H1 (cell line): ENCODE measurements around the gene ODR4. TPM values are rescaled to one million over a fixed set of nuclear protein-coding genes. Genes with fewer than 3 reads are reported as not detected.

Experiments
- CTCF ChIA-PET: fragments of 300-600 bp; sonication (Branson Sonifier 250); formaldehyde crosslinking; loops from one replicate; lab custom pipeline; 2021; ENCODE audit not compliant: partially characterized antibody; lab: Charles Lee
- POLR2A ChIA-PET: fragments of 300-600 bp; sonication (Branson Sonifier 250); formaldehyde crosslinking; loops from one replicate; lab custom pipeline; 2021; ENCODE audit warnings: inconsistent platforms; ENCODE audit not compliant: partially characterized antibody; lab: Charles Lee
- DNase-seq, 2 experiments: peaks; one replicate each; pipeline versions ENCODE4 v3.0.0 to v3.0.0-alpha.2; 2010 to 2022; ENCODE audit warnings: low spot score in 2 of 2, low read depth in 1 of 2, mixed read lengths in 1 of 2
- FAIRE-seq: peaks from 2 replicates; lab custom pipeline; 2011; peaks lifted over from hg19 to GRCh38; lab: Jason Lieb, UNC
- H2AFZ ChIP-seq: 2 replicates; pipeline ENCODE4 v1.8.1; 2012; ENCODE audit warnings: low read length, inconsistent platforms
- H2AK5ac ChIP-seq: 2 replicates; pipeline ENCODE4 v1.6.1; 2013; ENCODE audit warnings: low read depth, low read length
- H2BK120ac ChIP-seq: replicated peaks from 2 replicates; pipeline ENCODE3; 2013; ENCODE audit warnings: low read depth, low read length, inconsistent platforms
- H2BK12ac ChIP-seq: 2 replicates; pipeline ENCODE4 v1.6.1; 2013; ENCODE audit warnings: low read depth, low read length
- H2BK15ac ChIP-seq: 2 replicates; pipeline ENCODE4 v1.6.1; 2013; ENCODE audit warnings: low read length
- H2BK20ac ChIP-seq: 2 replicates; pipeline ENCODE4 v1.6.1; 2013; ENCODE audit warnings: low read length
- H2BK5ac ChIP-seq: 2 replicates; pipeline ENCODE4 v1.6.1; 2013; ENCODE audit warnings: low read depth, low read length
- H3K14ac ChIP-seq: 2 replicates; pipeline ENCODE4 v1.6.1; 2013; ENCODE audit warnings: inconsistent platforms; ENCODE audit not compliant: insufficient read length
- H3K18ac ChIP-seq: 2 replicates; pipeline ENCODE4 v1.6.1; 2013; ENCODE audit warnings: low read length; ENCODE audit errors: extremely low read depth
- H3K23ac ChIP-seq: 2 replicates; pipeline ENCODE4 v1.6.1; 2013; ENCODE audit warnings: inconsistent platforms; ENCODE audit not compliant: insufficient read length
- H3K23me2 ChIP-seq: 2 replicates; pipeline ENCODE4 v1.6.1; 2013; ENCODE audit warnings: low read depth, low read length
- H3K27ac ChIP-seq: 2 replicates; pipeline ENCODE4 v1.6.1; 2011; ENCODE audit warnings: low read depth, low read length, inconsistent platforms
- H3K27me3 ChIP-seq, 4 experiments: replicated peaks in 1 of 4; 1 replicate in 1 of 4; 2 replicates in 3 of 4; pipeline versions ENCODE4 v1.6.1 to v1.8.1; 2011 to 2013; ENCODE audit warnings: low read length in 3 of 4, mild to moderate bottlenecking in 3 of 4, inconsistent platforms in 2 of 4, mixed read lengths in 2 of 4, moderate library complexity in 1 of 4; ENCODE audit not compliant: control insufficient read depth in 3 of 4, insufficient read depth in 3 of 4; ENCODE audit errors: extremely low read depth in 1 of 4
- H3K36me3 ChIP-seq, 4 experiments: 2 replicates each; pipeline versions ENCODE4 v1.6.1 to v1.8.1; 2011 to 2013; ENCODE audit warnings: mild to moderate bottlenecking in 4 of 4, low read length in 3 of 4, moderate library complexity in 2 of 4, control low read depth in 1 of 4, inconsistent platforms in 1 of 4; ENCODE audit not compliant: insufficient read depth in 4 of 4, control insufficient read depth in 2 of 4
- H3K4ac ChIP-seq: replicated peaks from 2 replicates; pipeline ENCODE3; 2013; ENCODE audit warnings: low read length, low read depth, mixed read lengths, inconsistent platforms; ENCODE audit not compliant: insufficient read length
- H3K4me1 ChIP-seq, 4 experiments: replicated peaks in 1 of 4; 1 replicate in 1 of 4; 2 replicates in 3 of 4; pipeline versions ENCODE4 v1.6.1 to v1.8.1; 2011 to 2013; ENCODE audit warnings: low read length in 3 of 4, inconsistent platforms in 2 of 4, mixed read lengths in 1 of 4; ENCODE audit not compliant: insufficient read depth in 4 of 4, control insufficient read depth in 3 of 4
- H3K4me2 ChIP-seq, 2 experiments: 2 replicates each; pipeline versions ENCODE4 v1.6.1 to v1.8.1; 2011 to 2013; ENCODE audit warnings: low read depth in 2 of 2, low read length in 2 of 2, control low read depth in 1 of 2, inconsistent platforms in 1 of 2, mild to moderate bottlenecking in 1 of 2; ENCODE audit not compliant: insufficient read depth in 1 of 2
- H3K4me3 ChIP-seq, 4 experiments: fragments of 200-600, 300-600 bp in 1 of 4; sonication (generic), shearing (Covaris generic), sonication (Bioruptor Twin) in 1 of 4; 2 replicates each; pipeline versions ENCODE4 v1.5.1 to v1.8.1; 2011 to 2016; ENCODE audit warnings: low read length in 4 of 4, low read depth in 3 of 4, control low read depth in 2 of 4, inconsistent platforms in 2 of 4, mild to moderate bottlenecking in 2 of 4, mixed read lengths in 1 of 4, moderate library complexity in 1 of 4; ENCODE audit not compliant: insufficient read depth in 2 of 4; ENCODE audit errors: extremely low read depth in 1 of 4
- H3K56ac ChIP-seq: replicated peaks from 2 replicates; pipeline ENCODE3; 2013; ENCODE audit warnings: low read depth, mild to moderate bottlenecking, mixed read lengths, low read length, inconsistent platforms; ENCODE audit not compliant: insufficient read length
- H3K79me1 ChIP-seq: 2 replicates; pipeline ENCODE4 v1.6.1; 2013; ENCODE audit warnings: low read depth, low read length, control low read depth
- H3K79me2 ChIP-seq, 2 experiments: 2 replicates each; pipeline versions ENCODE4 v1.6.1 to v1.8.1; 2012 to 2013; ENCODE audit warnings: low read length in 2 of 2, mild to moderate bottlenecking in 2 of 2, inconsistent platforms in 1 of 2; ENCODE audit not compliant: insufficient read depth in 2 of 2, control insufficient read depth in 1 of 2
- H3K9ac ChIP-seq, 4 experiments: replicated peaks in 1 of 4; 1 replicate in 1 of 4; 2 replicates in 3 of 4; pipeline versions ENCODE4 v1.6.1 to v1.8.1; 2011 to 2013; ENCODE audit warnings: low read depth in 3 of 4, low read length in 3 of 4, control low read depth in 2 of 4, mild to moderate bottlenecking in 2 of 4, moderate library complexity in 2 of 4, inconsistent platforms in 1 of 4; ENCODE audit errors: extremely low read depth in 1 of 4
- H3K9me3 ChIP-seq, 2 experiments: 2 replicates each; pipeline versions ENCODE4 v1.6.1 to v1.8.1; 2012 to 2013; ENCODE audit warnings: mild to moderate bottlenecking in 2 of 2, moderate library complexity in 2 of 2, control low read depth in 1 of 2, inconsistent platforms in 1 of 2, low read depth in 1 of 2, low read length in 1 of 2, mixed read lengths in 1 of 2; ENCODE audit not compliant: insufficient read depth in 2 of 2
- H4K20me1 ChIP-seq, 2 experiments: replicated peaks in 1 of 2; 2 replicates each; pipeline versions ENCODE3 to v1.8.1; 2011 to 2013; ENCODE audit warnings: inconsistent platforms in 2 of 2, low read length in 2 of 2, mild to moderate bottlenecking in 1 of 2; ENCODE audit not compliant: insufficient read depth in 2 of 2, control insufficient read depth in 1 of 2
- H4K5ac ChIP-seq: 2 replicates; pipeline ENCODE4 v1.6.1; 2013; ENCODE audit warnings: low read length, low read depth, mixed read lengths, inconsistent platforms; ENCODE audit not compliant: insufficient read length
- H4K8ac ChIP-seq: 2 replicates; pipeline ENCODE4 v1.8.0; 2013; ENCODE audit warnings: mild to moderate bottlenecking, moderate library complexity, low read length, inconsistent platforms; ENCODE audit not compliant: insufficient read depth; ENCODE audit errors: extremely low read depth
- H4K91ac ChIP-seq: replicated peaks from 2 replicates; pipeline ENCODE3; 2013; ENCODE audit warnings: low read length, mixed read lengths, inconsistent platforms; ENCODE audit not compliant: insufficient read length
- ATF2 ChIP-seq: IDR thresholded peaks from 2 replicates; pipeline ENCODE4 v1.6.1; 2012; ENCODE audit warnings: low read length, inconsistent platforms
- CEBPB ChIP-seq: IDR thresholded peaks from 2 replicates; pipeline ENCODE4 v1.6.1; 2012; ENCODE audit warnings: low read depth, low read length
- CTCF ChIP-seq, 3 experiments: IDR thresholded peaks; 1 replicate in 2 of 3; 2 replicates in 1 of 3; pipeline versions ENCODE4 v1.5.1 to v1.6.1; 2011; ENCODE audit warnings: low read length in 3 of 3, mild to moderate bottlenecking in 3 of 3, inconsistent platforms in 2 of 3, low read depth in 1 of 3, moderate library complexity in 1 of 3; ENCODE audit not compliant: insufficient read depth in 1 of 3; ENCODE audit errors: control extremely low read depth in 1 of 3
- JUN ChIP-seq: IDR thresholded peaks from 2 replicates; pipeline ENCODE4 v1.6.1; 2011; ENCODE audit warnings: low read depth, mild to moderate bottlenecking, improper control_type of control experiment, low read length
- KDM4A ChIP-seq: IDR thresholded peaks from one replicate; pipeline ENCODE4 v1.7.1; 2012; ENCODE audit warnings: low read depth, mild to moderate bottlenecking, moderate library complexity, low read length, inconsistent platforms; ENCODE audit not compliant: severe bottlenecking
- RAD21 ChIP-seq, 2 experiments: IDR thresholded peaks in 1 of 2; conservative IDR thresholded peaks in 1 of 2; 2 replicates each; pipeline ENCODE4 v1.6.1; 2011; ENCODE audit warnings: low read depth in 2 of 2, low read length in 2 of 2, improper control_type of control experiment in 1 of 2, inconsistent platforms in 1 of 2, mild to moderate bottlenecking in 1 of 2, moderate library complexity in 1 of 2
- SP2 ChIP-seq: IDR thresholded peaks from 2 replicates; pipeline ENCODE4 v1.6.1; 2012; ENCODE audit warnings: mild to moderate bottlenecking, low read length, inconsistent platforms
- TEAD4 ChIP-seq: IDR thresholded peaks from 2 replicates; pipeline ENCODE4 v1.6.1; 2012; ENCODE audit warnings: low read depth, low read length, inconsistent platforms, mixed read lengths
- polyA plus RNA-seq, 7 experiments: library from polyadenylated mRNA; depleted of rRNA in 3 of 7; stranded (reverse) in 5 of 7; unstranded in 2 of 7; fragments of >200 nt in 5 of 7; fragments of 200-250 nt in 2 of 7; gene quantifications; 1 replicate in 5 of 7; 2 replicates in 1 of 7; 4 replicates in 1 of 7; pipeline versions ENCODE4 v1.2.1 to v1.2.3, GENCODE V29; 2011 to 2013; ENCODE audit warnings: missing spikeins in 2 of 7, mixed read lengths in 2 of 7
- total RNA-seq: library from RNA; stranded (reverse); fragmentation: NEBNext Ultra II Directional; extraction: Animal tissue kit (Norgen Biotek cat#: 25700); gene quantifications from 2 replicates; pipeline ENCODE4 v1.2.1, GENCODE V29; 2021
- TF ChIP-seq, protein P1 (sequence below): IDR thresholded peaks from 2 replicates; pipeline ENCODE4 v1.6.1; 2012; ENCODE audit warnings: inconsistent platforms

Gene ODR4
- total and polyA plus RNA-seq, 2 of the 8 experiments (the other 6 are each of a cell fraction or from before 2014, with no cell fraction given), result 4.1 to 14.1 TPM

DNA sequence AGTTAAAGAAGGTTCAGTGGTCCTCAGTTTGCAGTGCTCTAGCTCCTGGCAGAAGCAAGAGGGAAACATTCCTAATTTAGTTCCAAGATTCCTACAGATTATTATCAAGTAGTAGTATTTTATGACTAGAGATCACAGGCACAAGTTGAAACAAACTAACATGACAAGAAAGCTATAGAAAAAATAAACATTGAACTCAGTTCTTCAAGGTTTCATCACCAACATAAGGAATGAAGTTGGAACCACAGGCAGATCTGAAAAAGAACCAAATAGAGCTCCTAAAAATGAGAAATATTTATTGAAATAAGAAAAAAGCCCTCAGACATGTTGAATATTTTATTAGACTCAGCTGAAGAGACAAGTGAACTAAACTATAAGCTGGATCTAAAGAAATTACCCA, 44.7 kb downstream of the ODR4 start:
- no peaks in the 10 kb centered on the region for H3K27me3 ChIP-seq
- H4K8ac ChIP-seq, result no peak overlapping the region
- DNase-seq (no peak), FAIRE-seq (no peak)
- H2BK20ac ChIP-seq, result no peak overlapping the region
- no peak overlapping the region for H3K23ac ChIP-seq
- no peak overlapping the region for H4K5ac ChIP-seq
- H3K23me2 ChIP-seq, result no peaks in the 10 kb centered on the region
- no peaks in the 10 kb centered on the region for H4K20me1 ChIP-seq
- no peaks in the 10 kb centered on the region for H3K79me1 ChIP-seq
- H2BK120ac ChIP-seq, result no peak overlapping the region
- no peak overlapping the region for H2BK12ac ChIP-seq
- ChIA-PET POLR2A (interaction anchor here (1.0 kb wide), 1 partner anchor 101 kb away, joined by 3 read pairs; no protein-coding TSS in a partner anchor), CTCF (interaction anchor here (0.7 to 1.6 kb wide), 5 partner anchors 11 to 90 kb away, joined by 3 to 4 read pairs (median 3); no protein-coding TSS in a partner anchor)
- no peak overlapping the region for H3K4me3 ChIP-seq
- H3K4me2 ChIP-seq, result no peak overlapping the region
- no peak overlapping the region for H3K27ac ChIP-seq
- no peaks in the 10 kb centered on the region for H3K4me1 ChIP-seq
- no peak overlapping the region for H3K18ac ChIP-seq
- no peak overlapping the region for H2AFZ ChIP-seq
- no peak overlapping the region for H3K14ac ChIP-seq
- no peak overlapping the region for H2BK5ac ChIP-seq
- no peaks in the 10 kb centered on the region for H3K9me3 ChIP-seq
- H2AK5ac ChIP-seq, result no peak overlapping the region
- H3K79me2 ChIP-seq, result no peaks in the 10 kb centered on the region
- H3K56ac ChIP-seq, result no peak overlapping the region
- H3K4ac ChIP-seq, result no peak overlapping the region
- H3K36me3 ChIP-seq, result peaks cover 0 to 29% (median 1%) of the 10 kb centered on the region in 4 experiments; a peak in 6 of 8 replicates
- no peak overlapping the region for H3K9ac ChIP-seq
- H4K91ac ChIP-seq, result no peak overlapping the region
- H2BK15ac ChIP-seq, result no peak overlapping the region
- TF ChIP-seq CEBPB (no peak), JUN (no peak), SP2 (no peak), CTCF (IDR thresholded peaks at IDR 0.05; ENCODE audit: control extremely low read depth in 1 of 3, insufficient read depth in 1 of 3, low read depth in 1 of 3, low read length in 3 of 3) (no peak), RAD21 (IDR thresholded peaks at IDR 0.05 in 1 of 2, conservative IDR thresholded peaks at IDR 0.05 in 1 of 2; ENCODE audit: low read depth in 2 of 2, low read length in 2 of 2) (no peak), TEAD4 (no peak), ATF2 (no peak), KDM4A (no peak)
- TF ChIP-seq, protein P1, sequence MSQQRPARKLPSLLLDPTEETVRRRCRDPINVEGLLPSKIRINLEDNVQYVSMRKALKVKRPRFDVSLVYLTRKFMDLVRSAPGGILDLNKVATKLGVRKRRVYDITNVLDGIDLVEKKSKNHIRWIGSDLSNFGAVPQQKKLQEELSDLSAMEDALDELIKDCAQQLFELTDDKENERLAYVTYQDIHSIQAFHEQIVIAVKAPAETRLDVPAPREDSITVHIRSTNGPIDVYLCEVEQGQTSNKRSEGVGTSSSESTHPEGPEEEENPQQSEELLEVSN, result no peak
